Measurements from ENCODE around the gene RBBP8NL.

- TF ChIP-seq POLR2A (IDR thresholded peaks at IDR 0.05) (no peak), CTCF (IDR thresholded peaks at IDR 0.05) (no peak), EP300 (IDR thresholded peaks at IDR 0.05) (no peak)
Measured at GRCh38 chr20:62462976-62463592, 35.7 kb upstream of the RBBP8NL start.

All from tibial nerve (tissue), 4 donors.